Muscle of leg (tissue), 11 donors: ENCODE measurements around the gene KIAA1210. TPM values are rescaled to one million over a fixed set of nuclear protein-coding genes. Genes with fewer than 3 reads are reported as not detected.
"Not testable (repeated sequence)": the region's sequence is repeated elsewhere in the genome, so short reads cannot be mapped to it uniquely, and the experiment has no call there.

Experiments used
- DNase-seq: peaks from one replicate; pipeline ENCODE4 v3.0.0; 2013
- H3K27ac ChIP-seq: one replicate; pipeline ENCODE4 v1.5.1; 2013; ENCODE audit warnings: mild to moderate bottlenecking, low read length, control low read depth
- H3K27me3 ChIP-seq: one replicate; pipeline ENCODE4 v1.6.1; 2013; ENCODE audit warnings: low read length; ENCODE audit not compliant: control insufficient read depth, insufficient read depth
- H3K36me3 ChIP-seq: one replicate; pipeline ENCODE4 v1.6.1; 2013; ENCODE audit warnings: low read length; ENCODE audit not compliant: control insufficient read depth, insufficient read depth
- H3K4me1 ChIP-seq: one replicate; pipeline ENCODE4 v1.6.1; 2013; ENCODE audit warnings: low read length; ENCODE audit not compliant: control insufficient read depth, insufficient read depth
- H3K4me3 ChIP-seq: one replicate; pipeline ENCODE4 v1.5.1; 2013; ENCODE audit warnings: low read length, control low read depth
- H3K9me3 ChIP-seq: replicated peaks from 2 replicates; pipeline ENCODE4 v1.6.1; 2013; ENCODE audit warnings: low read depth, low read length; ENCODE audit not compliant: control insufficient read depth
- WGBS: methylation state at CpG from one replicate; pipeline ENCODE4 v1.1.5; 2013; ENCODE audit warnings: missing lambda C conversion rate; ENCODE audit not compliant: insufficient coverage; 5-methylcytosine and 5-hydroxymethylcytosine counted together
- polyA plus RNA-seq, 8 donors: library from polyadenylated mRNA; unstranded; fragments of 120-200 nt; gene quantifications; one replicate each; pipeline versions ENCODE4 v1.2.1 to v1.2.3, GENCODE V29; 2013; ENCODE audit warnings: inconsistent platforms in 1 of 8, low replicate concordance in 1 of 8; ENCODE audit not compliant: insufficient read length in 8 of 8, insufficient read depth in 1 of 8
- total RNA-seq: library from RNA; stranded (reverse); fragments of 120-200 nt; gene quantifications from one replicate; pipeline ENCODE4 v1.2.4, GENCODE V29; 2013

KIAA1210 gene
- total and polyA plus RNA-seq, 9 donors: 0.12 to 0.30 (median 0.18) TPM

- Histone ChIP-seq H3K36me3 (no peaks in the 10 kb centered on the region), H3K4me1 (no peaks in the 10 kb centered on the region), H3K9me3 (no peaks in the 10 kb centered on the region), H3K27ac (no peak overlapping the region), H3K27me3 (peaks cover 3% of the 10 kb centered on the region), H3K4me3 (no peak overlapping the region)
- DNase-seq: no peak
- 83% methylated on average over 2 of the region's 3 CpGs for WGBS
These were observed 85.6 kb downstream of the KIAA1210 start for GRCh38 chrX:119042040-119042439.

GRCh38 chrX:119041175-119041574 lies 86.4 kb downstream of the KIAA1210 start:
- Histone ChIP-seq H3K27me3 (peaks cover 3% of the 10 kb centered on the region), H3K4me3 (no peak overlapping the region), H3K9me3 (no peaks in the 10 kb centered on the region), H3K36me3 (no peaks in the 10 kb centered on the region), H3K27ac (no peak overlapping the region), H3K4me1 (no peaks in the 10 kb centered on the region)
- peak; percentile 69 for DNase-seq
- WGBS: 50% methylated on average over 1 of the region's 4 CpGs

- Histone ChIP-seq H3K36me3 (no peaks in the 10 kb centered on the region), H3K4me1 (no peaks in the 10 kb centered on the region), H3K27me3 (peaks cover 3% of the 10 kb centered on the region), H3K27ac (no peak overlapping the region), H3K9me3 (no peaks in the 10 kb centered on the region), H3K4me3 (no peak overlapping the region)
- DNase-seq: no peak
- 69% methylated on average over 4 of the region's 6 CpGs for WGBS
These were observed 87.2 kb downstream of the KIAA1210 start for GRCh38 chrX:119040432-119040831.

- H3K36me3 ChIP-seq: no peaks in the 10 kb centered on the region
- 90% methylated on average over 2 of the region's 4 CpGs for WGBS
- peaks cover 7% of the 10 kb centered on the region for H3K27me3 ChIP-seq
- no peak overlapping the region for H3K27ac ChIP-seq
- peaks cover 7% of the 10 kb centered on the region for H3K9me3 ChIP-seq
- no peaks in the 10 kb centered on the region for H3K4me1 ChIP-seq
- H3K4me3 ChIP-seq: no peak overlapping the region
- DNase-seq: no peak
These were observed 91.2 kb downstream of the KIAA1210 start for GRCh38 chrX:119036107-119037029.

- no peaks in the 10 kb centered on the region for H3K4me1 ChIP-seq
- no peak overlapping the region for H3K27ac ChIP-seq
- H3K27me3 ChIP-seq: peaks cover 4% of the 10 kb centered on the region
- no peak for DNase-seq
- no peaks in the 10 kb centered on the region for H3K36me3 ChIP-seq
- H3K9me3 ChIP-seq: peaks cover 7% of the 10 kb centered on the region
- H3K4me3 ChIP-seq: no peak overlapping the region
These were observed 96.6 kb downstream of the KIAA1210 start for GRCh38 chrX:119030990-119031389.

GRCh38 chrX:119029656-119030055 lies 98.0 kb downstream of the KIAA1210 start:
- 94% methylated on average over 3 of the region's 10 CpGs for WGBS
- not testable (repeated sequence) for DNase-seq, H3K27me3 ChIP-seq, H3K36me3 ChIP-seq, H3K27ac ChIP-seq, H3K4me3 ChIP-seq, H3K4me1 ChIP-seq, H3K9me3 ChIP-seq

- H3K36me3 ChIP-seq: no peaks in the 10 kb centered on the region
- H3K27ac ChIP-seq: no peak overlapping the region
- peaks cover 4% of the 10 kb centered on the region for H3K27me3 ChIP-seq
- H3K4me1 ChIP-seq: no peaks in the 10 kb centered on the region
- DNase-seq: no peak
- peaks cover 4% of the 10 kb centered on the region for H3K9me3 ChIP-seq
- WGBS: no CpG with 5 or more reads among the region's 1 CpG
- H3K4me3 ChIP-seq: no peak overlapping the region
These were observed 98.8 kb downstream of the KIAA1210 start for GRCh38 chrX:119028733-119029330.

Other genes starting within 250 kb of the KIAA1210 start
- 2.4 TPM for gene LONRF3, start 153.2 kb downstream of the KIAA1210 start, total RNA-seq
- 1 to 10 TPM; 1.3 to 2.4 (median 1.7) TPM for gene LONRF3, start 153.2 kb downstream of the KIAA1210 start, polyA plus RNA-seq
- not detected for gene CT47C1, start 54.8 kb downstream of the KIAA1210 start, total RNA-seq
- gene CT47C1, start 54.8 kb downstream of the KIAA1210 start, polyA plus RNA-seq: under 1 TPM in 1 of 8 donors, not detected in 7; 0.22 TPM
- 98.5 TPM for gene PGRMC1, start 108.5 kb upstream of the KIAA1210 start, total RNA-seq
- gene PGRMC1, start 108.5 kb upstream of the KIAA1210 start, polyA plus RNA-seq: 100 to 1,000 TPM in 5 of 8 donors, 10 to 100 TPM in 3; 86.7 to 148 (median 102) TPM